Pulmonary artery endothelial cell (primary cell): ENCODE results near the gene EDRF1. TPM values are rescaled to one million over a fixed set of nuclear protein-coding genes. Genes with fewer than 3 reads are reported as not detected.
"Not testable (repeated sequence)": the region's sequence is repeated elsewhere in the genome, so short reads cannot be mapped to it uniquely, and the experiment has no call there.

Source experiments
- DNase-seq: peaks from one replicate; pipeline ENCODE4 v3.0.0-alpha.2; 2011; ENCODE audit warnings: low read depth, low spot score
- total RNA-seq: library from RNA; depleted of rRNA; stranded (reverse); fragments of >200 nt; gene quantifications from 2 replicates; pipeline ENCODE4 v1.2.3, GENCODE V29; 2014

The EDRF1 gene
- total RNA-seq, 1 donor from 2014 or later: 17.2 TPM

- no peak for DNase-seq
Observed at GRCh38 chr10:125708971-125709503, 10.5 kb upstream of the EDRF1 start.

- DNase-seq: no peak
Observed at GRCh38 chr10:125709553-125710474, 9.7 kb upstream of the EDRF1 start.

- no peak for DNase-seq
Observed at GRCh38 chr10:125711110-125711750, 8.3 kb upstream of the EDRF1 start.

GRCh38 chr10:125714728-125715127, 4.8 kb upstream of the EDRF1 start:
- not testable (repeated sequence) for DNase-seq

GRCh38 chr10:125720002-125720382, 483 bp downstream of the EDRF1 start:
- no peak for DNase-seq

GRCh38 chr10:125721035-125721434, 1.5 kb downstream of the EDRF1 start:
- DNase-seq: no peak

GRCh38 chr10:125722811-125723210, 3.3 kb downstream of the EDRF1 start:
- no peak for DNase-seq

GRCh38 chr10:125726914-125727313, 7.4 kb downstream of the EDRF1 start:
- DNase-seq: no peak

GRCh38 chr10:125727436-125727835, 7.9 kb downstream of the EDRF1 start:
- no peak for DNase-seq

- DNase-seq: no peak
Observed at GRCh38 chr10:125734148-125734547, 14.6 kb downstream of the EDRF1 start.

GRCh38 chr10:125734823-125735222, 15.3 kb downstream of the EDRF1 start:
- no peak for DNase-seq

- no peak for DNase-seq
Observed at GRCh38 chr10:125738206-125738605, 18.7 kb downstream of the EDRF1 start.

GRCh38 chr10:125739994-125740679, 20.6 kb downstream of the EDRF1 start:
- no peak for DNase-seq

- no peak for DNase-seq
Observed at GRCh38 chr10:125742465-125742864, 23.0 kb downstream of the EDRF1 start.

- DNase-seq: no peak
Observed at GRCh38 chr10:125744909-125745308, 25.4 kb downstream of the EDRF1 start.

- no peak for DNase-seq
Observed at GRCh38 chr10:125747417-125747816, 27.9 kb downstream of the EDRF1 start.

- no peak for DNase-seq
Observed at GRCh38 chr10:125756196-125756595, 36.7 kb downstream of the EDRF1 start.

GRCh38 chr10:125756853-125757487, 37.5 kb downstream of the EDRF1 start:
- no peak for DNase-seq

GRCh38 chr10:125757742-125758141, 38.2 kb downstream of the EDRF1 start:
- DNase-seq: no peak

GRCh38 chr10:125761961-125762360, 42.5 kb downstream of the EDRF1 start:
- DNase-seq: no peak
